ENCODE measurements around the gene THOC5.
"Not testable (repeated sequence)": the region's sequence is repeated elsewhere in the genome, so short reads cannot be mapped to it uniquely, and the experiment has no call there.

Gene THOC5

DNA sequence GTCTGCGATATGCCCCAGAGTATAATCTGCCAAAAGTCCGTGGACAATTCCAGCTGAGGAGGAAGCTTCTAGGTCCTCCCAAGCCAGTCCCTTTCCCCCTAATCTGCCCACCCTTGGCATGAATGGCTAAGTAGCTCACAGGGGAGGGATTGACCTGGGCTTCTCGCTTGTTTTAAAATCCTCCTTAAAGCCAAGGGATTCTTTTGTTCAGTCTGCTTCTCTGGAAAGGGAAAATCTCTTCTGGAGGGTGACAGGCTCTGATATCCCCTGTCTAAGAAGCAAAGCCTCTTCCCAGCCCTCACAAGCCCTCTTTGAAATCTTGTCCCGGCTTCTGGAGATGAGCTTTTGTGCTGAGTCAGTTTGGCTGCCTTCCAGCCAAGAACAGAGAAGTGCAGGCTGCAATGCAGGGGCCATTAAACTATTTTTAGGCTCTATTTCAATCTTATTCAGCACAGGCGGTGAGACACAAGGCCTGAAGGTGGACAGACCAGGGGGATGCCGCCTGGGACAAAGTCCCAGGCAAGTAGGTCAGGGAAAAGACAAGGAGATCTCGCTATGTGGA lies 49.7 kb downstream of the THOC5 start:
- Mint-ChIP-seq H3K27me3 (no peaks in the 10 kb centered on the region), H3K36me3 (ENCODE audit: low read depth) (peaks cover 26% of the 10 kb centered on the region), H3K4me3 (no peak overlapping the region), H3K9me3 (no peaks in the 10 kb centered on the region), H3K27ac (no peak overlapping the region), H3K4me1 (no peaks in the 10 kb centered on the region)
- no peak for ATAC-seq
- DNase-seq = no peak

DNA sequence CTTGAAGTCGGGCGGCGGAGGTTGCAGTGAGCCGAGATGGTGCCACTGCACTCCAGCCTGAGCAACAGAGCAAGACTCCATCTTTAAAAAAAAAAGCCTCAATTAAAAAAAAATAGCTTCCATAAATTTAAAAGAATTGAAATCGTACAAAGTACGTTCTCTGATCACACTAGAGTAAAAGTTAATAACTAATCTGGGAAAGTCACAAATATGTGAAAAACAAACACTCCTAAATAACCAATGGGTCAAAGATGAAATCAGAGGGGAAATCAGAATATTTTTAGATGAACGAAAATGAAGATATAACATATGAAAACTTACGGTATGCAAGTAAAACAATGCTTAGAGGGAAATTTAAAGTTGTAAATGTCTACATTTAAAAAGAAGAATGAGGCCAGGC lies 53.7 kb downstream of the THOC5 start:
- H3K36me3 Mint-ChIP-seq (ENCODE audit: low read depth) = peaks cover 12% of the 10 kb centered on the region
- ATAC-seq = no peak

DNA sequence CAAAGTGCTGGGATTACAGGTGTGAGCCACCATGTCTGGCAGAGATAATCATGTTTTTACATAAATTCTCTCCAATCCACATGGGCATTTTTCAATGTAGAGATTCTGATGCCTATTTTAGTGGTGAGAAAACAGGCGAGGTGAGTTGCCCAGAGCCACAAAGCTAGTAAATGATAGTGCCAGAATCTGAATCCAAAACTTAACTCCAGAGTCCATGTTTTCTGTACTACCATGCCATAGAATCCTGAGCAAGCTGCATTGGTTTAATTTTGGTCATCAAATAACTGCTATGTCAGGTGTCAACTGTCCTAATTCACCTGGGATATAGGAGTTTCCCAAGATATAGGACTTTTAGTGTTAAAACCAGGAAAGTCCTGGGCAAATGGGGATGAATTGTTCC lies 59.9 kb downstream of the THOC5 start:
- H3K4me3 Mint-ChIP-seq = no peak overlapping the region
- H3K36me3 Mint-ChIP-seq (ENCODE audit: low read depth) = peaks cover 14% of the 10 kb centered on the region
- H3K9me3 Mint-ChIP-seq = peaks cover 4% of the 10 kb centered on the region
- DNase-seq (no peak), ATAC-seq (no peak)
- H3K27ac Mint-ChIP-seq = no peak overlapping the region
- peaks cover 2% of the 10 kb centered on the region for H3K4me1 Mint-ChIP-seq
- H3K27me3 Mint-ChIP-seq = no peaks in the 10 kb centered on the region

More for the DNA sequence above, 53.7 kb downstream of the THOC5 start:
- DNase-seq = no peak
- no peak overlapping the region for H3K27ac Mint-ChIP-seq
- H3K27me3 Mint-ChIP-seq = no peaks in the 10 kb centered on the region
- no peaks in the 10 kb centered on the region for H3K9me3 Mint-ChIP-seq
- H3K4me1 Mint-ChIP-seq = no peaks in the 10 kb centered on the region
- H3K4me3 Mint-ChIP-seq = no peak overlapping the region

DNA sequence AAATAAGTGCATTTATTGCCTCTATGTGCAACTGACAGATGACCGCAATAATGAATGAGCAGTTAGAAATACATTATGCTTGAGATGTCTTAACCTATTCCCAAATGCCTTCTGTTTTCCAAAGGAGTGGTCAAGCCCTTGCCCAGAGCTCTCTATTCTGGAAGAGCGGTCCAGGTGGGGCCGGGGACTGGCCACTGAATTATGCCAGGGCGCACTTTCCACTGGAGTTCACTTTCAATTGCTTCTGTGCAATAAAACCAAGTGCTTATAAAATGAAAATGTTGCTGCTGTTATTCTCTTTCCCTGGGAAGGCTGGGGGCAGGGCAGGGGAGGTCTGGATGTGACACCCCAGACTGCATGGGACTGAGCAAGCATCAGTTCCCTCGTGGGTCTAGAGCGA lies 62.5 kb downstream of the THOC5 start:
- Mint-ChIP-seq H3K9me3 (peaks cover 4% of the 10 kb centered on the region), H3K27ac (no peak overlapping the region), H3K27me3 (no peaks in the 10 kb centered on the region), H3K4me3 (no peak overlapping the region), H3K36me3 (ENCODE audit: low read depth) (peaks cover 11% of the 10 kb centered on the region), H3K4me1 (peaks cover 2% of the 10 kb centered on the region)
- DNase-seq (no peak), ATAC-seq (no peak)

DNA sequence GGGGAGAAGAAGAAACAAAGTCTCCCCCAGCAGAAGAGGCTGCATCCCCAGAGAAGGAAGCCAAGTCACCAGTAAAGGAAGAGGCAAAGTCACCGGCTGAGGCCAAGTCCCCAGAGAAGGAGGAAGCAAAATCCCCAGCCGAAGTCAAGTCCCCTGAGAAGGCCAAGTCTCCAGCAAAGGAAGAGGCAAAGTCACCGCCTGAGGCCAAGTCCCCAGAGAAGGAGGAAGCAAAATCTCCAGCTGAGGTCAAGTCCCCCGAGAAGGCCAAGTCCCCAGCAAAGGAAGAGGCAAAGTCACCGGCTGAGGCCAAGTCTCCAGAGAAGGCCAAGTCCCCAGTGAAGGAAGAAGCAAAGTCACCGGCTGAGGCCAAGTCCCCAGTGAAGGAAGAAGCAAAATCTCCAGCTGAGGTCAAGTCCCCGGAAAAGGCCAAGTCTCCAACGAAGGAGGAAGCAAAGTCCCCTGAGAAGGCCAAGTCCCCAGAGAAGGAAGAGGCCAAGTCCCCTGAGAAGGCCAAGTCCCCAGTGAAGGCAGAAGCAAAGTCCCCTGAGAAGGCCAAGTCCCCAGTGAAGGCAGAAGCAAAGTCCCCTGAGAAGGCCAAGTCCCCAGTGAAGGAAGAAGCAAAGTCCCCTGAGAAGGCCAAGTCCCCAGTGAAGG lies 64.3 kb downstream of the THOC5 start:
- not testable (repeated sequence) for H3K36me3 Mint-ChIP-seq (ENCODE audit: low read depth); H3K4me1 Mint-ChIP-seq; H3K9me3 Mint-ChIP-seq; H3K27ac Mint-ChIP-seq; H3K4me3 Mint-ChIP-seq; ATAC-seq; H3K27me3 Mint-ChIP-seq; DNase-seq

DNA sequence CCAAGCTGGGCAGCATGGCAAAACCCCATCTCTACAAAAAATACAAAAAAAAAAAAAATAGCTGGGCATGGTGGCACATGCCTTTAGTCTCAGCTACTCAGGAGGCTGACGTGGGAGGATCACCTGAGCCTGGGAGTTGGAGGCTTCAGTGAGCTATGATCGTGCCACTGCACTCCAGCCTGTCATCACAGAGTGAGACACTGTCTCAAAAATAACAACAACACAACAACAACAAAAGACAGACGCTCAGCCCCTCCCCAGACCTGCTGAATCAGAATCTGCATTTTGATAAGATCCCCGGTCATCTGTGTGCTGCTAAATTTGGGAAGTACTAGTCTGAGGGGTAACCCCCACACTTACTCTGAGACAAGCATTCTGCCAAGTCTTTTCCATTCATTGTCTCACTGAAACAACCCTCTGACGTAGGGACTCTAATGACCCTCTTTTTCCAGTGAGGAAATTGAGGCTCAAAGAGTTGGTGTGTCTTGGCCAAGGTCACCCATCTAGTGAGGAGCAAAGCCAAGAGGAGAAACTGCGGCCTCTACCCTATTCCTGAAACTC lies 66.1 kb downstream of the THOC5 start:
- Mint-ChIP-seq H3K27me3 (peaks cover 3% of the 10 kb centered on the region), H3K4me3 (no peak overlapping the region), H3K9me3 (no peaks in the 10 kb centered on the region), H3K27ac (no peak overlapping the region), H3K36me3 (ENCODE audit: low read depth) (no peaks in the 10 kb centered on the region), H3K4me1 (peaks cover 2% of the 10 kb centered on the region)
- ATAC-seq = no peak
- DNase-seq = no peak

DNA sequence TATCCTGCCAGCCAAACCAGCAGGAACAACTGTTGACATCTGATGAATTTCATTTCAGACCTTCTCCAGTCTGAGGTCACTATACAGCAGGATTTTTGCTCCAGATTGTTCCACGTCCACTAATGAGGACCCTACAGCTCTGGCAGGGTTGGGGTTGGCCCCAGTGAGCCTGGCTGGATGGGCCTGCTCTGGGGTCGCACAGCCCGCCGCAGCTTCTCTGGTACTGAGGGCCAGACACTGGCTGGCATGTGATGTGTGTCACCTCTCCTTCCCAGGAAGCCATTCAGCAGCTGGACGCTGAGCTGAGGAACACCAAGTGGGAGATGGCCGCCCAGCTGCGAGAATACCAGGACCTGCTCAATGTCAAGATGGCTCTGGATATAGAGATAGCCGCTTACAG lies 68.1 kb downstream of the THOC5 start:
- DNase-seq (no peak), ATAC-seq (no peak)
- H3K36me3 Mint-ChIP-seq (ENCODE audit: low read depth) = no peaks in the 10 kb centered on the region
- peaks cover 15% of the 10 kb centered on the region for H3K27me3 Mint-ChIP-seq
- H3K27ac Mint-ChIP-seq = no peak overlapping the region
- no peaks in the 10 kb centered on the region for H3K9me3 Mint-ChIP-seq
- peaks cover 9% of the 10 kb centered on the region for H3K4me1 Mint-ChIP-seq
- H3K4me3 Mint-ChIP-seq = no peak overlapping the region

DNA sequence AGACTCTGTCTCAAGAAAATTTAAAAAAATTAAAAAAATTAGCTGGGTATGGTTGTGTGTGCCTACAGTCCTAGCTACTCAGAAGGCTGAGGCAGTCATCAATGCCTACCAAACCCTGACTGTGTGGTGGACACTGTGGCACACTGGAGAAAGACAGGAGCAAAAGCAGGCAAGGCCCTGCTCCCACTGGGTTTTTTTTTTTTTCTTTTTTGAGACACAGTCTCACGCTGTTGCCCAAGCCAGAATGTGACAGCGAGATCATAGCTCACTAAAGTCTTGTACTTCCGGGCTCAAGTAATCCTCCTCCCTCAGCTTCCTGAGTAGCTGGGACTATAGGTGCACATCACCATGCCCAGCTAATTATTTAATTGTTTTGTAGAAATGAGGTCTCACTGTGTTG lies 68.9 kb downstream of the THOC5 start:
- peaks cover 17% of the 10 kb centered on the region for H3K27me3 Mint-ChIP-seq
- ATAC-seq = no peak
- peaks cover 11% of the 10 kb centered on the region for H3K4me1 Mint-ChIP-seq
- H3K9me3 Mint-ChIP-seq = no peaks in the 10 kb centered on the region
- no peak overlapping the region for H3K27ac Mint-ChIP-seq
- H3K4me3 Mint-ChIP-seq = no peak overlapping the region
- H3K36me3 Mint-ChIP-seq (ENCODE audit: low read depth) = no peaks in the 10 kb centered on the region
- DNase-seq = no peak

DNA sequence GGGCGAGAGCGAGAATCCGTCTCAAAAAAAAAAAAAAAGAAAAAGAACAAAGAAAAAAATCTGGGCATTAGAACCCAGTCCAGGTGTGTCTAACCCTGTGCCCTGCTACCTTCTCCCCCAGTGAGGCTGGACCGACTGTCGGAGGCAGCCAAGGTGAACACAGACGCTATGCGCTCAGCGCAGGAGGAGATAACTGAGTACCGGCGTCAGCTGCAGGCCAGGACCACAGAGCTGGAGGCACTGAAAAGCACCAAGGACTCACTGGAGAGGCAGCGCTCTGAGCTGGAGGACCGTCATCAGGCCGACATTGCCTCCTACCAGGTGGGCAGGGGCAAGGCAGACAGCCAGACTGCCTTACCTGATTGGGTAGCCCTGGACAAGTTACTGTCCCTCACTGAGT lies 70.3 kb downstream of the THOC5 start:
- no peak overlapping the region for H3K4me3 Mint-ChIP-seq
- H3K27me3 Mint-ChIP-seq = peaks cover 30% of the 10 kb centered on the region
- H3K4me1 Mint-ChIP-seq = peaks cover 10% of the 10 kb centered on the region
- H3K9me3 Mint-ChIP-seq = no peaks in the 10 kb centered on the region
- ATAC-seq = no peak
- no peak for DNase-seq
- H3K36me3 Mint-ChIP-seq (ENCODE audit: low read depth) = no peaks in the 10 kb centered on the region
- H3K27ac Mint-ChIP-seq = no peak overlapping the region

DNA sequence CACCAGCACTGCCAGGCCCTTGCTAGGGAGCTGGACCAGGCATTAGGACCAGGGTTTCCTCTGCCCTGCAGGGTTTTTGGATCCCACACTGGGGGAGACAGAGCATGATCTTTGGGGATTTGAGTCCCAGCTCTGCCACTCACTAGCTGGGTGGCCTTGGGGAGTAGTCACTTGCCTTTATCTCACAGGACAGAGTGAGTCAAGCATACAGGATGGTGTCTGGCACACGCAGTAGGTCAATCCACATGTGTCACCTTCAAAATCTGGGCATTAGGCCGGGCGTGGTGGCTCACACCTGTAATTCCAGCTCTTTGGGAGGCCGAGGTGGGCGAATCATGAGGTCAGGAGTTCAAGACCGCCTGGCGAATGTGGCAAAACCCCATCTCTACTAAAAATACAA lies 70.8 kb downstream of the THOC5 start:
- Mint-ChIP-seq H3K27ac (no peak overlapping the region), H3K4me3 (no peak overlapping the region), H3K9me3 (no peaks in the 10 kb centered on the region), H3K36me3 (ENCODE audit: low read depth) (no peaks in the 10 kb centered on the region), H3K27me3 (peaks cover 35% of the 10 kb centered on the region), H3K4me1 (peaks cover 10% of the 10 kb centered on the region)
- DNase-seq = no peak
- ATAC-seq = no peak

DNA sequence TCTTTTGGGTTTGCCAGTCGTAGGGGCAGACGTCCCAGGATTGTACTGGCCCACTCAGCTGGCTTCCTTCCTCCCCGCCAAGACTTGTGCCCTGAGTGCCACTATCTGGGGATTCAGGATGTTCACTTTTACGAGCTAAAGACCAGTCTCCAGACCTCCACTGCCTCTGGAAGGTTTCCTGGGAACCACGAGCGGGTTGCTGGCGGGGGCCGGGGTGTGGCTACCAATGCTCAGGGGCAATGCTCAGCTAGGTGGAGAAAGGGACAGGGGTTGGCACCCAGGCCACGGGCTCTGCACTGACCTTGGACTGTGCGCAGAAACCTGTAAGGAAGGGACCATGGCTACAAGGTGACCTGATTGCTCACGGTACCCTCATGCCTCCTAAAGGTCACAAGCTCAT lies 71.3 kb downstream of the THOC5 start:
- DNase-seq (no peak), ATAC-seq (no peak)
- Mint-ChIP-seq H3K4me1 (peaks cover 10% of the 10 kb centered on the region), H3K4me3 (peak overlapping the region; percentile 45), H3K27me3 (peaks cover 40% of the 10 kb centered on the region), H3K27ac (no peak overlapping the region), H3K36me3 (ENCODE audit: low read depth) (no peaks in the 10 kb centered on the region), H3K9me3 (no peaks in the 10 kb centered on the region)

DNA sequence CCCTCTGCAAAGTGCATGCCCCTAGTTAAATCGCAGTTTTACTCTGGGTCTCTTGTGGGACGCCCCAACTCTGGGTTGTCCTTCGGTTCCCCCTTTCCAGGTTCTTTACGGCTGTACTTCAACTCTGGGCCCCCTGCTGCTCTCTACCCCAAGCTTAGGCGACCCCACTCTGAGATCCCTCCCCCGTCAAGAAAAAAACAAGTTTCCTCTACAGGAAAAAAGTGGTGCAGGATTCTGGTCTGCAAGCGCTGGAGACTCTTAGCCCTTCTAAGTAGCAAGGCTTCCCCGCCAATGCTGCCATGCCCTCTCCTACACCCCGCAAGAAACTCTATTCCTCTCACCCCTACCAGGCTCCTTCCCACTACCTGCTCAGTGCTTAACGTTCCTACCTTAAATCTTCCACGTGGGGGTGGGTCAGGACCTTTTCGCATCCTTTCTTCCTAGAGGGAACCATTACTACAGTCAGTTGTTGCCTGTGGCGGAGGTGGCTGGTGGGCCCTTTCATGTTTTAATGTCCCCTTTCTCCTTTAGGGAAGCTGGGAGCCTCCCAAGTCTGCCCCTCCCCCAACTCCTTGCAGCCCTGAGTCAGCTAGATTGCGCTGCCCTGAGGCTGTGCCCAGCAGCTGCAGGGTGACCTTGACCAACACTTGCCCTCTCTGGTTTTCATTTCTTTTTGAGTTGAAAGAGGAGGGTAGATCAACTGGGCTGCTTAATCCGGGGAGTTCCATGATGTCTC lies 72.1 kb downstream of the THOC5 start:
- H3K4me3 Mint-ChIP-seq = peak overlapping the region; percentile 77
- DNase-seq = no peak
- H3K27ac Mint-ChIP-seq = peak overlapping the region; percentile 62
- H3K4me1 Mint-ChIP-seq = peaks cover 10% of the 10 kb centered on the region
- H3K9me3 Mint-ChIP-seq = no peaks in the 10 kb centered on the region
- no peaks in the 10 kb centered on the region for H3K36me3 Mint-ChIP-seq (ENCODE audit: low read depth)
- ATAC-seq = no peak
- peaks cover 44% of the 10 kb centered on the region for H3K27me3 Mint-ChIP-seq

DNA sequence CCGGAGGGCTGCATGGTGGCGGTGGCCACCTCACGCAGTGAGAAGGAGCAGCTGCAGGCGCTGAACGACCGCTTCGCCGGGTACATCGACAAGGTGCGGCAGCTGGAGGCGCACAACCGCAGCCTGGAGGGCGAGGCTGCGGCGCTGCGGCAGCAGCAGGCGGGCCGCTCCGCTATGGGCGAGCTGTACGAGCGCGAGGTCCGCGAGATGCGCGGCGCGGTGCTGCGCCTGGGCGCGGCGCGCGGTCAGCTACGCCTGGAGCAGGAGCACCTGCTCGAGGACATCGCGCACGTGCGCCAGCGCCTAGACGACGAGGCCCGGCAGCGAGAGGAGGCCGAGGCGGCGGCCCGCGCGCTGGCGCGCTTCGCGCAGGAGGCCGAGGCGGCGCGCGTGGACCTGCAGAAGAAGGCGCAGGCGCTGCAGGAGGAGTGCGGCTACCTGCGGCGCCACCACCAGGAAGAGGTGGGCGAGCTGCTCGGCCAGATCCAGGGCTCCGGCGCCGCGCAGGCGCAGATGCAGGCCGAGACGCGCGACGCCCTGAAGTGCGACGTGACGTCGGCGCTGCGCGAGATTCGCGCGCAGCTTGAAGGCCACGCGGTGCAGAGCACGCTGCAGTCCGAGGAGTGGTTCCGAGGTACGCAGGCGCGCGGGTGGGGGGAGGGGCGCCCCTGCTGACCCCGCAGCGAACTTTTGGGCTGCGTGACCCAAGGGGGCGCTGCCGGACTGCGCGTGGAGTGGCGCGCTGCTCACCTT lies 72.9 kb downstream of the THOC5 start:
- no peaks in the 10 kb centered on the region for H3K36me3 Mint-ChIP-seq (ENCODE audit: low read depth)
- peak overlapping the region; percentile 77 for H3K4me3 Mint-ChIP-seq
- ATAC-seq (peak; percentile 67), DNase-seq (peak; percentile 47)
- H3K4me1 Mint-ChIP-seq = peaks cover 10% of the 10 kb centered on the region
- H3K27me3 Mint-ChIP-seq = peaks cover 47% of the 10 kb centered on the region
- no peaks in the 10 kb centered on the region for H3K9me3 Mint-ChIP-seq
- peak overlapping the region; percentile 62 for H3K27ac Mint-ChIP-seq

DNA sequence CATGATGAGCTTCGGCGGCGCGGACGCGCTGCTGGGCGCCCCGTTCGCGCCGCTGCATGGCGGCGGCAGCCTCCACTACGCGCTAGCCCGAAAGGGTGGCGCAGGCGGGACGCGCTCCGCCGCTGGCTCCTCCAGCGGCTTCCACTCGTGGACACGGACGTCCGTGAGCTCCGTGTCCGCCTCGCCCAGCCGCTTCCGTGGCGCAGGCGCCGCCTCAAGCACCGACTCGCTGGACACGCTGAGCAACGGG lies 73.4 kb downstream of the THOC5 start:
- DNase-seq = no peak
- peaks cover 49% of the 10 kb centered on the region for H3K27me3 Mint-ChIP-seq
- no peak for ATAC-seq
- no peak overlapping the region for H3K4me3 Mint-ChIP-seq
- H3K4me1 Mint-ChIP-seq = peaks cover 10% of the 10 kb centered on the region
- no peaks in the 10 kb centered on the region for H3K9me3 Mint-ChIP-seq
- no peaks in the 10 kb centered on the region for H3K36me3 Mint-ChIP-seq (ENCODE audit: low read depth)
- H3K27ac Mint-ChIP-seq = no peak overlapping the region

All from activated naive CD8-positive, alpha-beta T cell treated with anti-CD3 and anti-CD28 coated beads, Interleukin-2, amount 50 U/mL, for 24 hours (primary cell).